RWPE2 (cell line): Measurements from ENCODE around the gene TSPAN5.

ENCODE experiments used
- ATAC-seq: fragments of 200-7000 bp; cut with Tn5 transposase; 3 replicates; pipeline ENCODE4 v1.9.1; 2021; ENCODE audit warnings: low read depth
- DNase-seq: peaks from one replicate; pipeline ENCODE4 v3.0.0-alpha.2; 2020; ENCODE audit warnings: low spot score
- H3K27ac ChIP-seq: fragments of 450-650 bp; 2 replicates; pipeline ENCODE4 v1.5.1; 2017; ENCODE audit warnings: mild to moderate bottlenecking; ENCODE audit not compliant: poor library complexity, severe bottlenecking
- H3K27me3 ChIP-seq: fragments of 250-450 bp; sonication (Bioruptor Pico); 2 replicates; pipeline ENCODE4 v1.5.1; 2021; ENCODE audit warnings: mild to moderate bottlenecking, moderate library complexity; ENCODE audit not compliant: insufficient read depth, poor library complexity, severe bottlenecking
- H3K36me3 ChIP-seq: fragments of 250-450 bp; sonication (Bioruptor Pico); 2 replicates; pipeline ENCODE4 v1.5.1; 2020; ENCODE audit warnings: low read depth, mild to moderate bottlenecking, moderate library complexity
- H3K4me1 ChIP-seq: fragments of 250-450 bp; sonication (Bioruptor Pico); 2 replicates; pipeline ENCODE4 v1.5.1; 2021; ENCODE audit warnings: mild to moderate bottlenecking, moderate library complexity; ENCODE audit not compliant: insufficient read depth, poor library complexity, severe bottlenecking
- H3K4me3 ChIP-seq: fragments of 250-450 bp; sonication (Bioruptor Pico); 2 replicates; pipeline ENCODE4 v1.5.1; 2021; ENCODE audit warnings: mild to moderate bottlenecking, moderate library complexity; ENCODE audit not compliant: severe bottlenecking
- H3K9me3 ChIP-seq: fragments of 250-450 bp; sonication (Bioruptor Pico); 2 replicates; pipeline ENCODE4 v1.5.1; 2021; ENCODE audit warnings: mild to moderate bottlenecking, moderate library complexity; ENCODE audit not compliant: severe bottlenecking
- CTCF ChIP-seq: fragments of 450-650 bp; IDR thresholded peaks from one replicate; pipeline ENCODE4 v1.5.1; 2017; ENCODE audit warnings: mild to moderate bottlenecking, moderate library complexity; ENCODE audit not compliant: poor library complexity, severe bottlenecking

The TSPAN5 gene

GRCh38 chr4:98491899-98492559 lies 166.4 kb downstream of the TSPAN5 start:
- H3K36me3 ChIP-seq, result peaks cover 6% of the 10 kb centered on the region; the same call in 1 of the 2 replicates
- H3K27me3 ChIP-seq, result no peaks in the 10 kb centered on the region
- no peaks in the 10 kb centered on the region for H3K9me3 ChIP-seq
- ATAC-seq (peak; percentile 74), DNase-seq (no peak)
- H3K4me1 ChIP-seq, result peaks cover 16% of the 10 kb centered on the region
- H3K27ac ChIP-seq, result peak overlapping the region; percentile 76
- H3K4me3 ChIP-seq, result no peak overlapping the region
- TF ChIP-seq CTCF, result no peak

- Histone ChIP-seq H3K27me3 (no peaks in the 10 kb centered on the region), H3K27ac (peak overlapping the region; percentile 76), H3K4me3 (no peak overlapping the region), H3K4me1 (peaks cover 21% of the 10 kb centered on the region), H3K36me3 (peaks cover 6% of the 10 kb centered on the region; the same call in 1 of the 2 replicates), H3K9me3 (no peaks in the 10 kb centered on the region)
- TF ChIP-seq CTCF, result no peak
- ATAC-seq (no peak), DNase-seq (no peak)
These were observed 168.2 kb downstream of the TSPAN5 start for GRCh38 chr4:98490251-98490650.

GRCh38 chr4:98485816-98486345 lies 172.5 kb downstream of the TSPAN5 start:
- H3K36me3 ChIP-seq, result peaks cover 10% of the 10 kb centered on the region; the same call in 1 of the 2 replicates
- DNase-seq, result no peak
- TF ChIP-seq CTCF, result no peak
- H3K4me1 ChIP-seq, result peaks cover 46% of the 10 kb centered on the region
- H3K9me3 ChIP-seq, result no peaks in the 10 kb centered on the region
- H3K4me3 ChIP-seq, result no peak overlapping the region
- peak overlapping the region; percentile 99 for H3K27ac ChIP-seq
- H3K27me3 ChIP-seq, result no peaks in the 10 kb centered on the region
- no peak for ATAC-seq

GRCh38 chr4:98484031-98484430 lies 174.4 kb downstream of the TSPAN5 start:
- Histone ChIP-seq H3K27ac (peak overlapping the region; percentile 99), H3K4me3 (no peak overlapping the region), H3K27me3 (no peaks in the 10 kb centered on the region), H3K4me1 (peaks cover 61% of the 10 kb centered on the region), H3K9me3 (no peaks in the 10 kb centered on the region), H3K36me3 (peaks cover 13% of the 10 kb centered on the region)
- ATAC-seq (peak; percentile 79), DNase-seq (no peak)
- TF ChIP-seq CTCF, result no peak
